Tibial artery (tissue), 4 donors: ENCODE data around the gene PRIM1.
"Not testable (repeated sequence)": the region's sequence is repeated elsewhere in the genome, so short reads cannot be mapped to it uniquely, and the experiment has no call there.

Experiments used
- DNase-seq, 2 donors: peaks; one replicate each; pipeline ENCODE4 v3.0.0-alpha.2; 2019
- H3K27ac ChIP-seq, 2 donors: fragments of 200-600 bp; sonication (generic) in 1 of 2; 1 replicate in 1 of 2; 2 replicates in 1 of 2; pipeline ENCODE4 v1.5.1; 2018 to 2019; ENCODE audit warnings: mild to moderate bottlenecking in 1 of 2
- H3K27me3 ChIP-seq, 2 donors: fragments of 200-600 bp; sonication (generic) in 1 of 2; one replicate each; pipeline versions ENCODE4 v1.5.1 to v1.6.0; 2016 to 2019
- H3K36me3 ChIP-seq, 3 donors: fragments of 200-600 bp; sonication (generic) in 2 of 3; one replicate each; pipeline ENCODE4 v1.5.1; 2016 to 2019; ENCODE audit warnings: mild to moderate bottlenecking in 2 of 3
- H3K4me1 ChIP-seq, 4 donors: fragments of 200-600 bp; sonication (generic) in 2 of 4; 1 replicate in 3 of 4; 2 replicates in 1 of 4; pipeline ENCODE4 v1.5.1; 2016 to 2019
- H3K4me3 ChIP-seq, 2 donors: fragments of 200-600 bp; sonication (generic) in 1 of 2; 1 replicate in 1 of 2; 2 replicates in 1 of 2; pipeline ENCODE4 v1.5.1; 2018 to 2019; ENCODE audit warnings: mild to moderate bottlenecking in 2 of 2
- H3K9me3 ChIP-seq, 3 donors: fragments of 200-600 bp; sonication (generic) in 1 of 3; one replicate each; pipeline ENCODE4 v1.5.1; 2016 to 2019
- CTCF ChIP-seq, 2 experiments: fragments of 200-600 bp in 1 of 2; fragments of 450-650 bp in 1 of 2; IDR thresholded peaks; one replicate each; pipeline ENCODE4 v1.5.1; 2017 to 2019; ENCODE audit warnings: antibody characterized with exemption in 2 of 2, mild to moderate bottlenecking in 1 of 2, moderate library complexity in 1 of 2
- intact Hi-C: fragments of 100-400 bp; cut with DNase I; formaldehyde crosslinking; loops from one replicate; pipeline ENCODE4 v1.15.0; 2023; ENCODE audit warnings: low total_unique reads

Gene PRIM1

GRCh38 chr12:56758728-56759262, 6.7 kb upstream of the PRIM1 start:
- no peak for TF ChIP-seq CTCF (IDR thresholded peaks at IDR 0.05)
- no peaks in the 10 kb centered on the region for H3K36me3 ChIP-seq
- intact Hi-C loops: loop anchor here (2.0 kb wide), 1 partner anchor 228 kb away; no protein-coding TSS in a partner anchor
- H3K4me3 ChIP-seq: no peak overlapping the region
- no peaks in the 10 kb centered on the region for H3K27me3 ChIP-seq
- H3K27ac ChIP-seq: no peak overlapping the region
- no peaks in the 10 kb centered on the region for H3K9me3 ChIP-seq
- DNase-seq: no peak
- H3K4me1 ChIP-seq: peaks cover 0 to 3% (median 0%) of the 10 kb centered on the region in 4 donors

- H3K27me3 ChIP-seq, H3K36me3 ChIP-seq, H3K9me3 ChIP-seq, H3K4me1 ChIP-seq, H3K27ac ChIP-seq, H3K4me3 ChIP-seq, DNase-seq: not testable (repeated sequence)
- intact Hi-C loops: loop anchor here (2.0 kb wide), 1 partner anchor 229 kb away; no protein-coding TSS in a partner anchor
These were observed 5.8 kb upstream of the PRIM1 start for GRCh38 chr12:56757971-56758370.

DNA sequence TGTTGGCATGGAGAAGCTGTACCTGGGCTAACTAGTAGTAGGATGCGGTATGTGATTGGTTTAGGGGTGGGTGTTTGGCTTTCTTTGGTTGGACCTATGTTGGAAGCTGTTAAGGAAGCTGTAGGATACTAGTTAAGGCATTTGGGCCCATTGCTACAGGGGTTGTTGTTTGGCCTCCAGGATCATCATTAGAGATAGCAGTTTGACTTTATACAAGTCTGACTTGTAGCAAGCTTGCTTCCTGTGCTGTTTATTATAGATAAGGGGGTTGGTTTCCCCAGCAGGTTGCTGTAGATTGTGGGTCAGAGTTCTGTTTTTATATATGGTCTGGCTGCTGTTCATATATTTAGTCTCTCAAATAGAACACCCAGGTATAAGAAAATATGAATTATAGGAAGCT, 1.4 kb upstream of the PRIM1 start:
- intact Hi-C loops: no loop called here
- H3K27ac ChIP-seq: no peak overlapping the region
- peaks cover 0 to 9% (median 4%) of the 10 kb centered on the region in 4 donors for H3K4me1 ChIP-seq
- no peak for DNase-seq
- no peaks in the 10 kb centered on the region for H3K27me3 ChIP-seq
- peaks cover 0 to 6% (median 0%) of the 10 kb centered on the region in 3 donors for H3K36me3 ChIP-seq
- H3K9me3 ChIP-seq: no peaks in the 10 kb centered on the region
- H3K4me3 ChIP-seq: no peak overlapping the region
- TF ChIP-seq CTCF (IDR thresholded peaks at IDR 0.05): no peak

DNA sequence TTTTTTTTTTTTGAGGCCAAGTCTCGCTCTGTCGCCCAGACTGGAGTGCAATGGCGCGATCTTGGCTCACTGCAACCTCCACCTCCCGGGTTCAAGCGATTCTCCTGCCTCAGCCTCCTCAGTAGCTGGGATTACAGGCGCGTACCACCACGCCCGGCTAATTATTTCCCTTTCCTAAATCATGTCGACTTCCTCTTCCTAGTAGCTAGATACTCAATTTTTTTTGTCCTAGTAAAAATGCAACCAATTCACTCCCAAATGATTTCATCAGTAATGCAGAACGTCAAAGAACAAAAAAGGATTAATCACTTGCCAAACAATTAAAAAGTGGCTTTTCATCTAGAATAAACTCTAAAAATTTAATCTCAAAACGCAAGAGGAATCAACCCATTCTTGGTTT, 1.5 kb downstream of the PRIM1 start:
- intact Hi-C loops, H3K27ac ChIP-seq, H3K4me3 ChIP-seq: not testable (repeated sequence)

GRCh38 chr12:56749853-56750252, 2.3 kb downstream of the PRIM1 start:
- Histone ChIP-seq H3K4me3 (no peak overlapping the region), H3K27ac (no peak overlapping the region), H3K4me1 (peaks cover 0 to 8% (median 3%) of the 10 kb centered on the region in 4 donors), H3K36me3 (peaks cover 0 to 31% (median 10%) of the 10 kb centered on the region in 3 donors), H3K9me3 (no peaks in the 10 kb centered on the region), H3K27me3 (no peaks in the 10 kb centered on the region)
- intact Hi-C loops: no loop called here
- no peak for TF ChIP-seq CTCF (IDR thresholded peaks at IDR 0.05)
- DNase-seq: no peak

More for the DNA sequence above, 1.5 kb downstream of the PRIM1 start:
- H3K9me3 ChIP-seq, H3K4me1 ChIP-seq, DNase-seq, H3K27me3 ChIP-seq: not testable (repeated sequence)
- peaks cover 0 to 29% (median 2%) of the 10 kb centered on the region in 3 donors for H3K36me3 ChIP-seq

- no peak for TF ChIP-seq CTCF (IDR thresholded peaks at IDR 0.05)
- Histone ChIP-seq H3K36me3 (peaks cover 0 to 32% (median 11%) of the 10 kb centered on the region in 3 donors), H3K27me3 (no peaks in the 10 kb centered on the region), H3K4me1 (peaks cover 0 to 8% (median 3%) of the 10 kb centered on the region in 4 donors), H3K9me3 (no peaks in the 10 kb centered on the region), H3K27ac (no peak overlapping the region), H3K4me3 (no peak overlapping the region)
- no peak for DNase-seq
- intact Hi-C loops: no loop called here
These were observed 2.8 kb downstream of the PRIM1 start for GRCh38 chr12:56749359-56749758.
